Thyroid gland (tissue), 4 donors: ENCODE results near the gene BHLHE41. TPM values are rescaled to one million over a fixed set of nuclear protein-coding genes. Genes with fewer than 3 reads are reported as not detected.

Source experiments
- DNase-seq, 2 donors: peaks; one replicate each; pipeline ENCODE4 v3.0.0-alpha.2; 2019
- H3K27ac ChIP-seq, 3 donors: fragments of 200-600 bp; sonication (generic); 1 replicate in 2 of 3; 2 replicates in 1 of 3; pipeline ENCODE4 v1.5.1; 2016 to 2019; ENCODE audit warnings: mild to moderate bottlenecking in 1 of 3, moderate library complexity in 1 of 3
- H3K27me3 ChIP-seq: fragments of 200-600 bp; sonication (generic); one replicate; pipeline ENCODE4 v1.5.1; 2019
- H3K36me3 ChIP-seq, 2 donors: fragments of 200-600 bp; sonication (generic); one replicate each; pipeline ENCODE4 v1.5.1; 2016 to 2019
- H3K4me1 ChIP-seq, 2 donors: fragments of 200-600 bp; sonication (generic); one replicate each; pipeline ENCODE4 v1.5.1; 2017 to 2019
- H3K4me3 ChIP-seq, 3 donors: fragments of 200-600 bp; sonication (generic); replicated peaks in 1 of 3; 1 replicate in 2 of 3; 2 replicates in 1 of 3; pipeline ENCODE4 v1.5.1; 2016; ENCODE audit warnings: mild to moderate bottlenecking in 1 of 3
- H3K9me3 ChIP-seq: fragments of 200-600 bp; sonication (generic); one replicate; pipeline ENCODE4 v1.5.1; 2017
- CTCF ChIP-seq, 6 experiments: fragments of 200-600 bp in 3 of 6; fragments of 450-650 bp in 3 of 6; sonication (generic) in 3 of 6; IDR thresholded peaks; one replicate each; pipeline ENCODE4 v1.5.1; 2016 to 2019; ENCODE audit warnings: antibody characterized with exemption in 6 of 6, mild to moderate bottlenecking in 2 of 6, inconsistent platforms in 1 of 6, moderate library complexity in 1 of 6
- POLR2A ChIP-seq, 2 donors: fragments of 450-650 bp; IDR thresholded peaks; one replicate each; pipeline ENCODE4 v1.6.1; 2017; ENCODE audit warnings: antibody characterized with exemption in 2 of 2, mild to moderate bottlenecking in 2 of 2, moderate library complexity in 1 of 2
- WGBS, 2 donors: methylation state at CpG; one replicate each; pipeline ENCODE4 v1.1.5; 2017; 5-methylcytosine and 5-hydroxymethylcytosine counted together
- intact Hi-C: fragments of 100-400 bp; cut with DNase I; formaldehyde crosslinking; loops from one replicate; pipeline ENCODE4 v1.15.1; 2023
- total RNA-seq, 4 donors: library from RNA; depleted of rRNA; stranded (reverse); fragments of >200 nt; gene quantifications; one replicate each; pipeline ENCODE4 v1.2.3, GENCODE V29; 2016

BHLHE41 gene
- total RNA-seq, 4 donors from 2014 or later = 32.6 to 67.4 (median 34.3) TPM

DNA sequence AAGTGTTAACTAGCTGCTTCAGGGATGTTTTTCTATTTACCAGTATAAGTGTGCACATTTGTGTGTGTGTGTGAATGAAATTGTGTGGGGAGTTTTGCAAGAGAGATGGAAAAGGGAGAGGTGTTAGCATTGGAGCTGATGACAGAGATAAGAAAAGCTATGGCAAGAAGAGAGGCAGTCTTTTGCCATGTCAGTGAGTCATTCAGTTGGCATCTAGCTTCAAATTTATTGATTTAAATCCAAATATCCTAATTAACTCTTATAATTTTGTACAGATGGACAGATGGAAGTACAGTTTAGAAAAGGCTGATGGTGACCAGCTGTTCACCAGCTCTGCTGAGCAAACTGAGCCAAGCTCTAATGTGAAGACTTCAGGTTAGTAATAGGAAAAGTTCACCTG is 3.3 kb upstream of the BHLHE41 start:
- H3K9me3 ChIP-seq = no peaks in the 10 kb centered on the region
- no peaks in the 10 kb centered on the region for H3K27me3 ChIP-seq
- no peaks in the 10 kb centered on the region for H3K36me3 ChIP-seq
- no peak overlapping the region for H3K4me3 ChIP-seq
- peaks cover 0 to 11% of the 10 kb centered on the region in 2 donors for H3K4me1 ChIP-seq
- H3K27ac ChIP-seq = no peak overlapping the region
- TF ChIP-seq CTCF (IDR thresholded peaks at IDR 0.05) (no peak), POLR2A (IDR thresholded peaks at IDR 0.05) (no peak)
- intact Hi-C loops = no loop called here
- no peak for DNase-seq

GRCh38 chr12:26127404-26127803 is 2.6 kb upstream of the BHLHE41 start:
- H3K36me3 ChIP-seq = no peaks in the 10 kb centered on the region
- H3K9me3 ChIP-seq = no peaks in the 10 kb centered on the region
- intact Hi-C loops = no loop called here
- TF ChIP-seq CTCF (IDR thresholded peaks at IDR 0.05) (no peak), POLR2A (IDR thresholded peaks at IDR 0.05) (no peak)
- peak overlapping the region; percentile 94 to 100 (median 99) for H3K27ac ChIP-seq
- H3K4me3 ChIP-seq = no peak overlapping the region
- H3K27me3 ChIP-seq = no peaks in the 10 kb centered on the region
- no peak for DNase-seq
- peaks cover 0 to 8% of the 10 kb centered on the region in 2 donors for H3K4me1 ChIP-seq
- 86 to 93% methylated on average over 2 of the region's 2 CpGs for WGBS, 2 donors

DNA sequence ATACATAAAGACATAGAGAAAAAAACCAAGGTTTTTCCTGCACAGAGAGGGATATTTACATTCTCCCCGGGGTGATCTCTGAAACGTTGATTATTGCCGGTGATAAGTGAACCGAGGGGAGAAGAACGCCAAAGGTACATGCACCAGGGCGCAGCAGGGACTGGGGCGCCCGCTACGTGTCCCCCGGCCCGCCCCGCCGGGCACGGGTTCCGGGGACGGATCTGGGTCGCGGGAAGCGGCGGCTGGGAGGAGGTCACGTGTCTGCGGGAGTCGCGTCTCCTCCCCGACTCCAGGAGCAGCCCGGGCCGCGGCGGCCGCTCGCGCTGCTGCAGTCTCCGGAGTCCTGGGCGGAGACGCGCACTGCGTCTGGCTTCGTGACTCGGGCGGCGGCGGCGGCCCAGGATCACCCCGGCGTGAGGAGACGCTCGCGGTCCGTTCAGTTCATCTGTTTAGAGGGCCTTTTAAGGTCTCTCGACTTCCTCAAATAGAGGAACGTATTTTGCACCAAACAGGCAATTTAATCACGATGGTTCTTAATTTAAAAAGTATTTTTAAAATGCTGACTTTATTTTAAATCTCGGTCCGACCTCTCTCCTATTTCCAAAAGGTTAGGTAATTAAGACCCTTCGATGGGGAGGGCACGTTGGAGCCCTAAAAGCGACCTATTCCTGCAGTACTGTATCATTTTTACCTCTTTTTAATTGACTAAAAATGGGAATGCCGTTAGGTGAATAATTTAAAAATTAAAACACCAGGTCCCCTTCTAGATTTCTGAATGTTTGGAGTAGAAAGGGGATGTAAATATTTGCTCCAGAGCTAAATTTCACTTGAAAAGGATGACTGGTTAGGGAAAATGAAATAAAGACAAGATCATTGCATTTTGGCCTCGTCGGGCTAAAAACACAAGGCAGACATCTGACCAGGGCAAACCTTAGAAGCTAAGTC is 1.8 kb upstream of the BHLHE41 start:
- H3K27me3 ChIP-seq = no peaks in the 10 kb centered on the region
- no peaks in the 10 kb centered on the region for H3K9me3 ChIP-seq
- H3K27ac ChIP-seq = peak overlapping the region; percentile 94 to 100 (median 99)
- intact Hi-C loops = no loop called here
- WGBS, 2 donors = 9 to 10% methylated on average over 42 to 51 of the region's 60 CpGs
- no peaks in the 10 kb centered on the region for H3K36me3 ChIP-seq
- peaks cover 1 to 8% of the 10 kb centered on the region in 2 donors for H3K4me1 ChIP-seq
- peak; percentile 91 for DNase-seq
- H3K4me3 ChIP-seq = peak overlapping the region; percentile 53 to 68 (median 59)
- peak; percentile 60 to 89 for TF ChIP-seq POLR2A (IDR thresholded peaks at IDR 0.05)
- TF ChIP-seq CTCF (IDR thresholded peaks at IDR 0.05) = no peak

DNA sequence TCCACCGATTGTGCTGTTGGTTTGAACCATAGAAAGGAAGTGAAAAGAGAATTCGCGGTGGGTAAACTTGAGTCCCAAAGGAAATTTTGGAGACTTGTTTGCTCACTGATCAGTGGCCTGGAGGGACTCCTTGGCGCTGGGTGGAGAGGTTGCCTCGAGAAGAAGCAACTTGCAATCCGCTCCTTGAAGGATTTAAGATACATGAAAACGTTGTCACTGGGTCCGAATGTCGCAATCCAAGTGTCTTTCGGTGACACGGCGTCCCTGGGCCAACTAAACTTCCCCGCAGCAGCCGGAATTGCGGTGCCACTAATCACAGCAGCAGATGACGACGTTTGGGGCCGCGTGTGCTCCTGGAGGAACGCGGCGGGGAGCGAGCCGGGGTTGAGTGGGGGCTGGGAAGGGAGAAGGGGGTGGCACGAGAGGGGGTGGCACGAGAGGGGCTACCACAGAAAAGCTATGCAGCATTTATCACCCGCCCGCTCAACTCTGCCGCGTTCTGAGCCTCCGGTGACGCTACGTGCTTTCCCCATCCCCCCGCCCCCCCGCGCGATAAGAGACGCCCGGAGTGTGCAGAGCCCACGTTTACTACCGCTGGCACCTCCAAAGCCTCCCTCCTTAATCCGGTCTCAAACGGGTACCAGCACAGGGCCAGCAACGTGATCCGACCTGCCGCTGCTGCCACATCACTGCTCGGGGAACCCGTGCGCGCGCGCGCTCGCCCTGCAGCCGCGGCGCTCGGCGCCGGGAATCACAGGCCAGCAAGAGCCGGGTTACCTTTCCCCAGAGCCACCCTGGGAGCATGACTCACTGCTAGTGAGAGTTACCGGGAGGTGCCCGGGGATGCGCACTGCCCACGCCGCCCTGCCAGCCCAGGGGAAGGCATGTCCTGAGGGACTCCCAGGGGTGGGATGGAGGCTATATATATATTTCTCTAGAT is 833 bp upstream of the BHLHE41 start:
- Histone ChIP-seq H3K4me3 (peak overlapping the region; percentile 53 to 68 (median 59)), H3K9me3 (no peaks in the 10 kb centered on the region), H3K27ac (peak overlapping the region; percentile 94 to 100 (median 99)), H3K36me3 (no peaks in the 10 kb centered on the region), H3K27me3 (no peaks in the 10 kb centered on the region), H3K4me1 (peaks cover 4 to 14% of the 10 kb centered on the region in 2 donors)
- peak in 1 of 2 donors; percentile 60 for TF ChIP-seq POLR2A (IDR thresholded peaks at IDR 0.05)
- TF ChIP-seq CTCF (IDR thresholded peaks at IDR 0.05) = no peak
- DNase-seq = peak; percentile 93
- WGBS, 2 donors = 0 to 2% methylated on average over 23 to 42 of the region's 66 CpGs
- intact Hi-C loops = no loop called here
